Loucy (cell line): ENCODE results near the gene PLPPR4.

Source experiments
- EZH2phosphoT487 ChIP-seq: fragments of 200-600 bp; IDR thresholded peaks from 2 replicates; pipeline ENCODE4 v1.6.1; 2018; ENCODE audit warnings: antibody characterized with exemption, mild to moderate bottlenecking, moderate library complexity, borderline replicate concordance
- TF ChIP-seq, protein P1 (sequence below): fragments of 200-600 bp; sonication (generic); conservative IDR thresholded peaks from 2 replicates; pipeline ENCODE4 v1.5.1; 2014; ENCODE audit warnings: mild to moderate bottlenecking, antibody characterized with exemption, low read length

DNA sequence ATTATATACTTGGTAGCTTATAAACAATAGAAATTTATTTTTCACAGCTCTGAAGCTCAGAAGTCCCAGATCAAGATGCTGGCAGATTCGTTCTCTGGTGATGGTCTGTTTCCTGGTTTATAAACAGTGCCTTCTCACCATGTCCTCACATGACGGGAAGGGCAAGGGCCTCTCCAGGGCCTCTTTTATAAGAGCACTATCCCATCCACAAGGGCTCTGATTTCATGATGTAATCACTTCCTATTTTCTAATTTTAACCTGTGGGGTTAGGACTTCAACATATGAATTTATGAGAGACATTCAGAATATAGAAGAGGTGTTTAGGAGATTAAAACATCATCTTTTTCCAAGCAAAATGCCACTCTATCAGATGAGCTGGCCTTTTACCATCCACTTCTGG lies 32.1 kb upstream of the PLPPR4 start:
- TF ChIP-seq, protein P1, sequence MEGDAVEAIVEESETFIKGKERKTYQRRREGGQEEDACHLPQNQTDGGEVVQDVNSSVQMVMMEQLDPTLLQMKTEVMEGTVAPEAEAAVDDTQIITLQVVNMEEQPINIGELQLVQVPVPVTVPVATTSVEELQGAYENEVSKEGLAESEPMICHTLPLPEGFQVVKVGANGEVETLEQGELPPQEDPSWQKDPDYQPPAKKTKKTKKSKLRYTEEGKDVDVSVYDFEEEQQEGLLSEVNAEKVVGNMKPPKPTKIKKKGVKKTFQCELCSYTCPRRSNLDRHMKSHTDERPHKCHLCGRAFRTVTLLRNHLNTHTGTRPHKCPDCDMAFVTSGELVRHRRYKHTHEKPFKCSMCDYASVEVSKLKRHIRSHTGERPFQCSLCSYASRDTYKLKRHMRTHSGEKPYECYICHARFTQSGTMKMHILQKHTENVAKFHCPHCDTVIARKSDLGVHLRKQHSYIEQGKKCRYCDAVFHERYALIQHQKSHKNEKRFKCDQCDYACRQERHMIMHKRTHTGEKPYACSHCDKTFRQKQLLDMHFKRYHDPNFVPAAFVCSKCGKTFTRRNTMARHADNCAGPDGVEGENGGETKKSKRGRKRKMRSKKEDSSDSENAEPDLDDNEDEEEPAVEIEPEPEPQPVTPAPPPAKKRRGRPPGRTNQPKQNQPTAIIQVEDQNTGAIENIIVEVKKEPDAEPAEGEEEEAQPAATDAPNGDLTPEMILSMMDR = no peak
- no peak for TF ChIP-seq EZH2phosphoT487
